ENCODE measurements around the gene FOCAD. TPM values are rescaled to one million over a fixed set of nuclear protein-coding genes. Genes with fewer than 3 reads are reported as not detected.

Gene FOCAD
- total RNA-seq, 2 experiments from 2014 or later = 13.8 to 18.5 TPM

DNA sequence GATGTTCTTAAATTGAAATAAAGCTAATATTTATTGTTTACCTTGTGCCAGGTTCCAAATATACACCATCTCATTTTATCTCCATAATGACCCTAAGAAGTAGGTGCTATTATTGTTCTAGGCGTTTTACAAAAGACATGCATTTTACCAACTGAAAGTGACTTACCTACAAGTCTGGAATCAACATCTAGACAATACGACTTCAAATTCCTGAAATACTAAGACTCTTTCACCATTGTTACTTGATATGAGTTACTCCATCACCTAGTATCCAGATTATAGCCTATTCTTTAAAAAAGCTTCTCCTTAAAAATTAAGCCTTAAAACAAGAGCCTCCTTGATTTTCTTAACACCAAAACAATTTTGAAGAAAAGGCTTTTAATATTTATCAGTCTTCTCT is 334.1 kb downstream of the FOCAD start:
- no peak overlapping the region for H3K4me3 ChIP-seq (ENCODE audit: low read depth, low read length, poor library complexity, severe bottlenecking)
- TF ChIP-seq, protein P1, sequence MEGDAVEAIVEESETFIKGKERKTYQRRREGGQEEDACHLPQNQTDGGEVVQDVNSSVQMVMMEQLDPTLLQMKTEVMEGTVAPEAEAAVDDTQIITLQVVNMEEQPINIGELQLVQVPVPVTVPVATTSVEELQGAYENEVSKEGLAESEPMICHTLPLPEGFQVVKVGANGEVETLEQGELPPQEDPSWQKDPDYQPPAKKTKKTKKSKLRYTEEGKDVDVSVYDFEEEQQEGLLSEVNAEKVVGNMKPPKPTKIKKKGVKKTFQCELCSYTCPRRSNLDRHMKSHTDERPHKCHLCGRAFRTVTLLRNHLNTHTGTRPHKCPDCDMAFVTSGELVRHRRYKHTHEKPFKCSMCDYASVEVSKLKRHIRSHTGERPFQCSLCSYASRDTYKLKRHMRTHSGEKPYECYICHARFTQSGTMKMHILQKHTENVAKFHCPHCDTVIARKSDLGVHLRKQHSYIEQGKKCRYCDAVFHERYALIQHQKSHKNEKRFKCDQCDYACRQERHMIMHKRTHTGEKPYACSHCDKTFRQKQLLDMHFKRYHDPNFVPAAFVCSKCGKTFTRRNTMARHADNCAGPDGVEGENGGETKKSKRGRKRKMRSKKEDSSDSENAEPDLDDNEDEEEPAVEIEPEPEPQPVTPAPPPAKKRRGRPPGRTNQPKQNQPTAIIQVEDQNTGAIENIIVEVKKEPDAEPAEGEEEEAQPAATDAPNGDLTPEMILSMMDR (conservative IDR thresholded peaks at IDR 0.05; ENCODE audit: low read length) = no peak
- no peak for TF ChIP-seq EZH2phosphoT487 (IDR thresholded peaks at IDR 0.05; ENCODE audit: borderline replicate concordance, low read depth, low read length)
- no peak overlapping the region for H3K27ac ChIP-seq (ENCODE audit: low read depth, low read length, poor library complexity, severe bottlenecking)
- no peaks in the 10 kb centered on the region for H3K9me3 ChIP-seq (ENCODE audit: low read length)
- no peaks in the 10 kb centered on the region for H3K36me3 ChIP-seq (ENCODE audit: insufficient read depth, low read length)
- no peaks in the 10 kb centered on the region for H4K20me1 ChIP-seq (ENCODE audit: insufficient read depth, low read length)
- no peak for DNase-seq (ENCODE audit: low spot score)
- no peak overlapping the region for H2AFZ ChIP-seq (ENCODE audit: low read length)
- BruUV-seq (replicated peaks) = no TSS peak
- no peak overlapping the region for H3K4me2 ChIP-seq (ENCODE audit: low read length)
- POLR2A ChIA-PET = interaction anchor here (1.2 to 2.1 kb wide), 3 partner anchors 9 to 11 kb away, joined by 6 to 8 read pairs (median 7); no protein-coding TSS in a partner anchor
- CTCF ChIA-PET (ENCODE audit: unreplicated experiment) = no interaction called here
- no peaks in the 10 kb centered on the region for H3K4me1 ChIP-seq (ENCODE audit: insufficient read depth, low read length, poor library complexity, severe bottlenecking)
- intact Hi-C loops (cut with micrococcal nuclease; ENCODE audit: unreplicated experiment) = no loop called here
- H3K79me2 ChIP-seq (ENCODE audit: insufficient read depth, low read depth, low read length) = no peaks in the 10 kb centered on the region
- no peaks in the 10 kb centered on the region for H3K9me2 ChIP-seq (ENCODE audit: insufficient read depth, low read length)

DNA sequence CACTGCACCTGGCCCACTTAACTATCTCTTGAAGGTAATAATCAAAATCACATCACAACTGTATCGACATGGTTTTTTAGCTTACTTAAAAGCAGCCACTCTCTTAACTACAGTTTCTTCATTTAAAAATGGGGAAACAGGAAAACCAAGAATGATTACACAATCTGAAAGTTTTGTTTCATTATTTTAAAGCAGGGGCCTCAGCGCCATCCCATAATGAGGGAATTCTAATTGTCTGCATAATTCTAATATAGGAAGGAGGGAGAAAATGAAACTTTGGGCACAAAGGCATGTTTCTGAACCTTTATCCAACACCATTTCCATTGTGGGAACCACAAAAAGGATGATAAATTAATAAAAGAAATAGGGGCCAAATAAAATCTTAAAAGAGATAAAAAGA is 339.8 kb downstream of the FOCAD start:
- Histone ChIP-seq H3K79me2 (ENCODE audit: insufficient read depth, low read depth, low read length) (no peaks in the 10 kb centered on the region), H3K4me1 (ENCODE audit: insufficient read depth, low read length, poor library complexity, severe bottlenecking) (no peaks in the 10 kb centered on the region), H3K27ac (ENCODE audit: low read depth, low read length, poor library complexity, severe bottlenecking) (no peak overlapping the region), H4K20me1 (ENCODE audit: insufficient read depth, low read length) (no peaks in the 10 kb centered on the region), H3K4me2 (ENCODE audit: low read length) (no peak overlapping the region), H2AFZ (ENCODE audit: low read length) (no peak overlapping the region), H3K9me2 (ENCODE audit: insufficient read depth, low read length) (no peaks in the 10 kb centered on the region), H3K9me3 (ENCODE audit: low read length) (no peaks in the 10 kb centered on the region), H3K4me3 (ENCODE audit: low read depth, low read length, poor library complexity, severe bottlenecking) (no peak overlapping the region), H3K36me3 (ENCODE audit: insufficient read depth, low read length) (no peaks in the 10 kb centered on the region)
- no TSS peak for BruUV-seq (replicated peaks)
- intact Hi-C loops (cut with micrococcal nuclease; ENCODE audit: unreplicated experiment) = no loop called here
- no peak for DNase-seq (ENCODE audit: low spot score)
- TF ChIP-seq EZH2phosphoT487 (IDR thresholded peaks at IDR 0.05; ENCODE audit: borderline replicate concordance, low read depth, low read length) = no peak
- TF ChIP-seq, protein P1 (conservative IDR thresholded peaks at IDR 0.05; ENCODE audit: low read length) = no peak
- POLR2A ChIA-PET = interaction anchor here (0.6 kb wide), 1 partner anchor 321 kb away, joined by 3 read pairs; no protein-coding TSS in a partner anchor
- CTCF ChIA-PET (ENCODE audit: unreplicated experiment) = no interaction called here

DNA sequence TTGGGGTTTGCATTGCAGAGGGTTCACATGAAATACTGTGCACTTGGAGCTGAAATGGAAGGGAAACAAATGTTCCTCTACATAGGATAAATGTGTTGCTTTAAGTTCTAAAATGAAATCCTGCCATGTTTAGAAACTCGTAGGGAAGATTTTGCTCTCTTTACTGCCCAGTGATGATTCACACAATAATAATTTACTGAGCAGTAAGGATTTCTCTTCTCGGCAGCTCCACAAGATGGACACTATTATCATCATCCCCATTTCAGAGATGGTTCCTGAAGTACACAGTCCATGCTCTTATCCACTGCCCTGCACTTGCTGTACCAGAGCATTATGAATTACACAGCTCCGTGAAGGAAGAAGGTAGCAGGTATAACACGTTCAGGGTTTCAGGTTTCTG is 343.2 kb downstream of the FOCAD start:
- Histone ChIP-seq H3K4me2 (ENCODE audit: low read length) (no peak overlapping the region), H3K79me2 (ENCODE audit: insufficient read depth, low read depth, low read length) (no peaks in the 10 kb centered on the region), H3K9me2 (ENCODE audit: insufficient read depth, low read length) (no peaks in the 10 kb centered on the region), H3K4me1 (ENCODE audit: insufficient read depth, low read length, poor library complexity, severe bottlenecking) (no peaks in the 10 kb centered on the region), H3K4me3 (ENCODE audit: low read depth, low read length, poor library complexity, severe bottlenecking) (no peak overlapping the region), H3K27ac (ENCODE audit: low read depth, low read length, poor library complexity, severe bottlenecking) (no peak overlapping the region), H3K36me3 (ENCODE audit: insufficient read depth, low read length) (no peaks in the 10 kb centered on the region), H3K9me3 (ENCODE audit: low read length) (no peaks in the 10 kb centered on the region), H4K20me1 (ENCODE audit: insufficient read depth, low read length) (no peaks in the 10 kb centered on the region), H2AFZ (ENCODE audit: low read length) (no peak overlapping the region)
- intact Hi-C loops (cut with micrococcal nuclease; ENCODE audit: unreplicated experiment) = no loop called here
- POLR2A ChIA-PET = interaction anchor here (0.7 to 1.9 kb wide), 4 partner anchors 8 to 47 kb away, joined by 3 to 7 read pairs (median 4); no protein-coding TSS in a partner anchor
- CTCF ChIA-PET (ENCODE audit: unreplicated experiment) = no interaction called here
- TF ChIP-seq EZH2phosphoT487 (IDR thresholded peaks at IDR 0.05; ENCODE audit: borderline replicate concordance, low read depth, low read length) = no peak
- TF ChIP-seq, protein P1 (conservative IDR thresholded peaks at IDR 0.05; ENCODE audit: low read length) = no peak
- DNase-seq (ENCODE audit: low spot score) = no peak
- BruUV-seq (replicated peaks) = no TSS peak
